Adrenal gland (tissue), 5 donors: ENCODE results near the gene EDN2.
A peak's percentile ranks its signal among the peaks of the same experiment; 100 is the strongest.

Source experiments
- CTCF ChIP-seq, 6 experiments: fragments of 450-650 bp in 4 of 6; fragments of 200-600 bp in 2 of 6; sonication (generic) in 1 of 6; IDR thresholded peaks; 1 replicate in 5 of 6; 2 replicates in 1 of 6; pipeline versions ENCODE4 v1.5.1 to v1.8.0; 2016 to 2021; ENCODE audit warnings: antibody characterized with exemption in 6 of 6, mild to moderate bottlenecking in 2 of 6, moderate library complexity in 1 of 6
- POLR2A ChIP-seq, 2 donors: fragments of 450-650 bp; IDR thresholded peaks; one replicate each; pipeline ENCODE4 v1.6.1; 2017; ENCODE audit warnings: antibody characterized with exemption in 2 of 2, mild to moderate bottlenecking in 2 of 2, moderate library complexity in 1 of 2
- donor health status: DM: no; HTN: no; CAD: no.

- TF ChIP-seq POLR2A (IDR thresholded peaks at IDR 0.05) = no peak
- TF ChIP-seq CTCF (IDR thresholded peaks at IDR 0.05) = peak; percentile 55 to 94 (median 90)
Measured at GRCh38 chr1:41516168-41517061, 31.9 kb upstream of the EDN2 start.
